WTC11 (cell line): ENCODE measurements around the gene CSRNP3. TPM values are rescaled to one million over a fixed set of nuclear protein-coding genes. Genes with fewer than 3 reads are reported as not detected.

Source experiments
- ATAC-seq: fragments of 200-7000 bp; cut with Tn5 transposase; 2 replicates; pipeline ENCODE4 v1.10.0; 2021; ENCODE audit warnings: mild to moderate bottlenecking, moderate library complexity
- CTCF ChIA-PET: fragments of 300-600 bp; sonication (Branson Sonifier 250); formaldehyde crosslinking; loops from one replicate; lab custom pipeline; 2021; ENCODE audit warnings: antibody characterized with exemption; lab: Charles Lee
- POLR2A ChIA-PET: fragments of 350-600 bp; sonication (Branson Sonifier 250); formaldehyde crosslinking; loops from one replicate; lab custom pipeline; 2021; ENCODE audit warnings: antibody characterized with exemption; lab: Charles Lee
- DNase-seq: peaks from one replicate; pipeline ENCODE4 v3.0.0; 2021; ENCODE audit warnings: low spot score
- H3K27ac Mint-ChIP-seq: 2 replicates; pipeline ENCODE4 v1.8.0; 2021; ENCODE audit warnings: mixed read lengths
- H3K27me3 Mint-ChIP-seq: 2 replicates; pipeline ENCODE4 v1.8.0; 2021; ENCODE audit warnings: low read depth, mild to moderate bottlenecking, moderate library complexity, mixed read lengths
- H3K36me3 Mint-ChIP-seq: 2 replicates; pipeline ENCODE4 v1.8.0; 2021; ENCODE audit warnings: mixed read lengths
- H3K4me1 Mint-ChIP-seq: 2 replicates; pipeline ENCODE4 v1.8.0; 2022; ENCODE audit warnings: mixed read lengths
- H3K4me3 Mint-ChIP-seq: 2 replicates; pipeline ENCODE4 v1.8.0; 2021; ENCODE audit warnings: mild to moderate bottlenecking, moderate library complexity, mixed read lengths
- H3K9me3 Mint-ChIP-seq: 2 replicates; pipeline ENCODE4 v1.8.0; 2021; ENCODE audit warnings: mixed read lengths
- ARID4B ChIP-seq: sonication (generic); formaldehyde crosslinking; IDR thresholded peaks from 2 replicates; pipeline ENCODE4 v1.8.0; 2023; ENCODE audit warnings: missing genetic modification reagents, mild to moderate bottlenecking, borderline replicate concordance
- ATF1 ChIP-seq: sonication (generic); formaldehyde crosslinking; IDR thresholded peaks from 2 replicates; pipeline ENCODE4 v1.8.1; 2023; ENCODE audit warnings: mild to moderate bottlenecking, moderate library complexity, missing genetic modification reagents
- ATF6 ChIP-seq: sonication (generic); formaldehyde crosslinking; IDR thresholded peaks from 2 replicates; pipeline ENCODE4 v1.8.1; 2023; ENCODE audit warnings: mild to moderate bottlenecking, missing genetic modification reagents
- CREM ChIP-seq: sonication (generic); formaldehyde crosslinking; IDR thresholded peaks from 2 replicates; pipeline ENCODE4 v1.8.1; 2022; ENCODE audit warnings: mild to moderate bottlenecking, missing genetic modification reagents, moderate library complexity
- ERG ChIP-seq: fragments of 250-450 bp; sonication (Bioruptor Pico); IDR thresholded peaks from 2 replicates; pipeline ENCODE4 v1.8.0; 2021; ENCODE audit warnings: mild to moderate bottlenecking
- FOXJ3 ChIP-seq: sonication (generic); formaldehyde crosslinking; IDR thresholded peaks from 2 replicates; pipeline ENCODE4 v1.9.0; 2021; ENCODE audit warnings: missing genetic modification reagents, mild to moderate bottlenecking, borderline replicate concordance
- FOXP1 ChIP-seq: sonication (generic); formaldehyde crosslinking; IDR thresholded peaks from 2 replicates; pipeline ENCODE4 v1.8.0; 2022; ENCODE audit warnings: missing genetic modification reagents, mild to moderate bottlenecking, moderate library complexity, borderline replicate concordance
- GTF2I ChIP-seq: fragments of 250-450 bp; sonication (Bioruptor Pico); conservative IDR thresholded peaks from 2 replicates; pipeline ENCODE4 v1.4.0; 2021; ENCODE audit warnings: mild to moderate bottlenecking
- JUN ChIP-seq: sonication (generic); formaldehyde crosslinking; IDR thresholded peaks from 2 replicates; pipeline ENCODE4 v1.8.0; 2023; ENCODE audit warnings: mild to moderate bottlenecking, missing genetic modification reagents
- KAT7 ChIP-seq: sonication (generic); formaldehyde crosslinking; IDR thresholded peaks from 2 replicates; pipeline ENCODE4 v1.8.1; 2023; ENCODE audit warnings: missing genetic modification reagents, mild to moderate bottlenecking, borderline replicate concordance
- NR2C2 ChIP-seq: sonication (generic); formaldehyde crosslinking; IDR thresholded peaks from 2 replicates; pipeline ENCODE4 v1.8.0; 2022; ENCODE audit warnings: mild to moderate bottlenecking, missing genetic modification reagents
- NR3C1 ChIP-seq: sonication (generic); formaldehyde crosslinking; conservative IDR thresholded peaks from 2 replicates; pipeline ENCODE4 v1.8.1; 2023; ENCODE audit warnings: low read depth, mild to moderate bottlenecking, missing genetic modification reagents
- PRRX2 ChIP-seq: fragments of 250-450 bp; sonication (Bioruptor Pico); IDR thresholded peaks from 2 replicates; pipeline ENCODE4 v1.8.0; 2021; ENCODE audit warnings: mild to moderate bottlenecking
- SMAD4 ChIP-seq: sonication (generic); formaldehyde crosslinking; IDR thresholded peaks from 2 replicates; pipeline ENCODE4 v1.8.0; 2022; ENCODE audit warnings: mild to moderate bottlenecking, missing genetic modification reagents
- SP1 ChIP-seq: sonication (generic); formaldehyde crosslinking; conservative IDR thresholded peaks from 2 replicates; pipeline ENCODE4 v1.8.1; 2022; ENCODE audit warnings: missing genetic modification reagents
- TEAD4 ChIP-seq: sonication (generic); formaldehyde crosslinking; IDR thresholded peaks from 2 replicates; pipeline ENCODE4 v1.8.0; 2022; ENCODE audit warnings: mild to moderate bottlenecking, missing genetic modification reagents
- TP53 ChIP-seq: sonication (generic); formaldehyde crosslinking; IDR thresholded peaks from 2 replicates; pipeline ENCODE4 v1.8.1; 2023; ENCODE audit warnings: mild to moderate bottlenecking, missing genetic modification reagents
- ZNF138 ChIP-seq: sonication (generic); formaldehyde crosslinking; conservative IDR thresholded peaks from 2 replicates; pipeline ENCODE4 v1.8.1; 2022; ENCODE audit warnings: mild to moderate bottlenecking, moderate library complexity, missing genetic modification reagents
- ZNF263 ChIP-seq: sonication (generic); formaldehyde crosslinking; IDR thresholded peaks from 2 replicates; pipeline ENCODE4 v1.8.1; 2022; ENCODE audit warnings: low read depth, mild to moderate bottlenecking, moderate library complexity, missing genetic modification reagents
- ZNF423 ChIP-seq: fragments of 250-450 bp; sonication (Bioruptor Pico); IDR thresholded peaks from 2 replicates; pipeline ENCODE4 v2.1.2; 2022; ENCODE audit warnings: mild to moderate bottlenecking, moderate library complexity
- ZNF512 ChIP-seq: sonication (generic); formaldehyde crosslinking; IDR thresholded peaks from 2 replicates; pipeline ENCODE4 v1.8.1; 2022; ENCODE audit warnings: missing genetic modification reagents, borderline replicate concordance
- ZNF671 ChIP-seq: fragments of 250-450 bp; sonication (Bioruptor Pico); IDR thresholded peaks from 2 replicates; pipeline ENCODE4 v1.8.0; 2021; ENCODE audit warnings: mild to moderate bottlenecking
- total RNA-seq: library from RNA; stranded (reverse); gene quantifications from 3 replicates; pipeline ENCODE4 v1.2.3, GENCODE V29; 2021

Gene CSRNP3
- total RNA-seq, 1 experiment from 2014 or later: 7.3 TPM

- TF ChIP-seq ARID4B (CRISPR knock-in tag) (no peak), NR3C1 (CRISPR knock-in tag) (no peak), ZNF263 (no peak)
- TF ChIP-seq, all 79 proteins: peak for 0
These were observed 249.2 kb downstream of the CSRNP3 start (continued) for GRCh38 chr2:165718610-165719210.

GRCh38 chr2:165720511-165720910 is 251.0 kb downstream of the CSRNP3 start:
- Mint-ChIP-seq H3K4me1 (peaks cover 7% of the 10 kb centered on the region), H3K27ac (no peak overlapping the region), H3K27me3 (no peaks in the 10 kb centered on the region; the same call in 1 of the 2 replicates), H3K9me3 (peaks cover 4% of the 10 kb centered on the region; the same call in 1 of the 2 replicates), H3K36me3 (no peaks in the 10 kb centered on the region), H3K4me3 (no peak overlapping the region)
- TF ChIP-seq GTF2I (CRISPR knock-in tag) (no peak), ATF6 (CRISPR knock-in tag) (no peak), FOXP1 (CRISPR knock-in tag) (no peak), ERG (no peak), SP1 (CRISPR knock-in tag) (no peak), JUN (CRISPR knock-in tag) (no peak), PRRX2 (CRISPR knock-in tag) (no peak), ZNF138 (CRISPR knock-in tag) (no peak), FOXJ3 (CRISPR knock-in tag) (no peak), NR2C2 (CRISPR knock-in tag) (no peak), CREM (no peak), SMAD4 (CRISPR knock-in tag) (no peak)
- CTCF ChIA-PET: no interaction called here
- POLR2A ChIA-PET: no interaction called here
- ATAC-seq (no peak), DNase-seq (no peak)

- ChIA-PET POLR2A (no interaction called here), CTCF (no interaction called here)
- H3K4me3 Mint-ChIP-seq: no peak overlapping the region
- no peak overlapping the region for H3K27ac Mint-ChIP-seq
- no peak for TF ChIP-seq ZNF263
- no peak for TF ChIP-seq TP53
- TF ChIP-seq ZNF671 (CRISPR knock-in tag): no peak
- no peak for TF ChIP-seq KAT7
- TF ChIP-seq ATF1 (CRISPR knock-in tag): no peak
- no peak for TF ChIP-seq ZNF512 (CRISPR knock-in tag)
- no peak for TF ChIP-seq ZNF423 (CRISPR knock-in tag)
- TF ChIP-seq TEAD4 (CRISPR knock-in tag): no peak
- DNase-seq (no peak), ATAC-seq (no peak)
- H3K4me1 Mint-ChIP-seq: peaks cover 7% of the 10 kb centered on the region
- H3K9me3 Mint-ChIP-seq: no peaks in the 10 kb centered on the region; the same call in 1 of the 2 replicates
- no peaks in the 10 kb centered on the region; the same call in 1 of the 2 replicates for H3K27me3 Mint-ChIP-seq
- no peaks in the 10 kb centered on the region for H3K36me3 Mint-ChIP-seq
These were observed 255.9 kb downstream of the CSRNP3 start for GRCh38 chr2:165725421-165725820.
